Chondrocyte (in vitro differentiated cells): ENCODE data around the gene EEF1E1. TPM values are rescaled to one million over a fixed set of nuclear protein-coding genes. Genes with fewer than 3 reads are reported as not detected.

Source experiments
- DNase-seq: peaks from one replicate; pipeline ENCODE4 v3.0.0; 2021; ENCODE audit warnings: mixed read lengths, low spot score
- H3K27ac Mint-ChIP-seq: one replicate; pipeline ENCODE4 v1.8.0; 2021; ENCODE audit warnings: mild to moderate bottlenecking, moderate library complexity, mixed read lengths; ENCODE audit not compliant: unreplicated experiment
- H3K27me3 Mint-ChIP-seq: 2 replicates; pipeline ENCODE4 v1.8.0; 2021; ENCODE audit warnings: low read depth, mixed read lengths
- H3K36me3 Mint-ChIP-seq: 2 replicates; pipeline ENCODE4 v1.8.0; 2021; ENCODE audit warnings: low read depth, mixed read lengths
- H3K4me1 Mint-ChIP-seq: 2 replicates; pipeline ENCODE4 v1.8.0; 2021; ENCODE audit warnings: low read depth, mild to moderate bottlenecking, mixed read lengths
- H3K4me3 Mint-ChIP-seq: one replicate; pipeline ENCODE4 v1.8.0; 2021; ENCODE audit warnings: mild to moderate bottlenecking, moderate library complexity, mixed read lengths; ENCODE audit not compliant: unreplicated experiment
- H3K9me3 Mint-ChIP-seq: 2 replicates; pipeline ENCODE4 v1.8.0; 2021; ENCODE audit warnings: low read depth, mixed read lengths
- CTCF ChIP-seq: fragments of 200-600 bp; sonication (generic); IDR thresholded peaks from 2 replicates; pipeline ENCODE4 v1.5.0; 2021; ENCODE audit warnings: antibody characterized with exemption, mild to moderate bottlenecking, moderate library complexity
- total RNA-seq: library from RNA; stranded (reverse); gene quantifications from 3 replicates; pipeline ENCODE4 v1.2.1, GENCODE V29; 2021

EEF1E1 gene
- total RNA-seq, 1 donor from 2014 or later, result 17.9 TPM

DNA sequence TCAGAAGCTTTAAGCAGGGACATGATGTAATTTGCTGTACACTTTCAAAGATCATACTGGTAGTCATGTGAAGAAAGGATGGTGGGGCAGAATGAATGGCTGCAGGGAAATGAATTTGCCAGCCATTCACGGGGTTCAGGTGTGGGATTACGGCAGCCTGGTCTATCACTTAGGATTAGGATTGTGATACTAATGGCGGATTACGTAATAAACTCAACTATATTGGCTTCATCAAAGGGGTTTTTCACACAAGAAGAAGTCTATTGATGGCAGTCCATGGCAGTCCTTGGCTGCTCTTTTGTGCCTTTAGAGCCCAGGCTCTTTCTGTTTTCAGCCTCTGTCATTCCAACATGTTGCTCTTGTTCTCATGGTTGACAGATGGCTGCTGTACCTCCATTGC lies 12.6 kb upstream of the EEF1E1 start:
- Mint-ChIP-seq H3K9me3 (peaks cover 6% of the 10 kb centered on the region), H3K27me3 (no peaks in the 10 kb centered on the region), H3K27ac (no peak overlapping the region), H3K36me3 (no peaks in the 10 kb centered on the region), H3K4me1 (peaks cover 16% of the 10 kb centered on the region), H3K4me3 (no peak overlapping the region)
- no peak for TF ChIP-seq CTCF
- no peak for DNase-seq

GRCh38 chr6:8113131-8113654 lies 10.8 kb upstream of the EEF1E1 start:
- H3K36me3 Mint-ChIP-seq, result no peaks in the 10 kb centered on the region
- no peak for TF ChIP-seq CTCF
- DNase-seq, result no peak
- H3K27me3 Mint-ChIP-seq, result no peaks in the 10 kb centered on the region
- no peak overlapping the region for H3K27ac Mint-ChIP-seq
- H3K4me1 Mint-ChIP-seq, result peaks cover 26% of the 10 kb centered on the region
- peaks cover 7% of the 10 kb centered on the region for H3K9me3 Mint-ChIP-seq
- H3K4me3 Mint-ChIP-seq, result no peak overlapping the region

DNA sequence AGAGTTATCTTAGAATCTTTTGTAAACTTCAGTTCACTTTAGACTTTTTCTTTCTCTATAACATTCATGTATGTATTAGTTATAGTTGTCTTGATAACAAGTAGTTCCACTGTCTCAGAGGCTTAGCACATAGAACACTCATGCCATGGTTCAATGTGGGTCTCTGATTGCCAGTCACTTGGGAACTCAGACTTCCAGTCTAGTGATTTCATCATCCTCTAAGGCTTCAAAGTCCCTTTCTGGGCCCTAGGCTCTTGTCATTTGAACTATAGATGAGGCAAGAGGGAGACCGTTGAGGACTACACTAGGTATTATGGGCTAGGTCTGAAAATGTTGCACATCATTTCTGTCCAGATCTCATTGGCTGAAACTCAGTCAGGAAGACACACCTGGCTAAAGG lies 8.4 kb upstream of the EEF1E1 start:
- no peak for TF ChIP-seq CTCF
- Mint-ChIP-seq H3K9me3 (peaks cover 7% of the 10 kb centered on the region), H3K27ac (no peak overlapping the region), H3K36me3 (no peaks in the 10 kb centered on the region), H3K4me1 (peaks cover 29% of the 10 kb centered on the region), H3K4me3 (no peak overlapping the region), H3K27me3 (no peaks in the 10 kb centered on the region)
- no peak for DNase-seq

DNA sequence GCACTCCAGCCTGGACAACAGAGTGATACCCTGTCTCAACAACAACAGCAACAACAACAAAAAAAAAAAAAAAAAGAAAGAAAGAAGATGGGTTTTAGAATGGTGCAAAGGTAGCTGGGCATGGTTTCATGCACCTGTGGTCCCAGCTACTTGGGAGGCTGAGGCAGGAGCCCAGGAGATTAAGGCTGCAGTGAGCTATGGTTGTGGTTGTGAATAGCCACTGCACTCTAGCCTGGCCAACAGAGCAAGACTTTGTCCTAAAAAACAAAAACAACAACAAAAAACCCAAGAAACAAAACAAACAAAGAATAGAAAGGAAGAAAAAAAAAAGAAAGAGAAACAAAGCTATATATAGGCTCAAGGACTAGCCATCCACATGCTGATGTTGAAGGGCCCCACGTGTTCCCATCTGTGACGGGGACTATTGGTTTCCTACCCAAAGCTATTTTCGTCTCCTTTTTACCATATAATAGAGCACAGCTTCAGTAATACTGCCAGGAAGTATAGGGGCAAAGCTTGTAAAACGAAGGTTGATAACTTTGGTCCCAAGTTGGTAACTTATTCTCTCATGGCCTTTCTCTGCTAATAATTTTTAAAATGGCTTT lies 7.9 kb upstream of the EEF1E1 start:
- DNase-seq, result no peak
- H3K27ac Mint-ChIP-seq, result no peak overlapping the region
- H3K27me3 Mint-ChIP-seq, result no peaks in the 10 kb centered on the region
- no peaks in the 10 kb centered on the region for H3K36me3 Mint-ChIP-seq
- no peak for TF ChIP-seq CTCF
- H3K4me3 Mint-ChIP-seq, result no peak overlapping the region
- peaks cover 29% of the 10 kb centered on the region for H3K4me1 Mint-ChIP-seq
- H3K9me3 Mint-ChIP-seq, result peaks cover 2% of the 10 kb centered on the region

GRCh38 chr6:8108759-8109539 lies 6.6 kb upstream of the EEF1E1 start:
- Mint-ChIP-seq H3K27ac (no peak overlapping the region), H3K4me1 (peaks cover 26% of the 10 kb centered on the region), H3K4me3 (no peak overlapping the region), H3K36me3 (no peaks in the 10 kb centered on the region), H3K9me3 (peaks cover 2% of the 10 kb centered on the region), H3K27me3 (no peaks in the 10 kb centered on the region)
- no peak for TF ChIP-seq CTCF
- DNase-seq, result no peak
